MM.1S (cell line): ENCODE results near the gene TRPM2.

Experiments
- DNase-seq: peaks from one replicate; pipeline ENCODE4 v3.0.0-alpha.2; 2015
- H2AFZ ChIP-seq: fragments of 300-600 bp; sonication (generic); 2 replicates; pipeline ENCODE4 v1.6.0; 2016; ENCODE audit warnings: antibody characterized with exemption, low read length
- H3F3A ChIP-seq: fragments of 300-600 bp; sonication (generic); 2 replicates; pipeline ENCODE4 v1.6.1; 2016; ENCODE audit warnings: mild to moderate bottlenecking, antibody characterized with exemption, low read length, moderate library complexity, mixed read lengths; ENCODE audit not compliant: insufficient read depth
- H3K27ac ChIP-seq: fragments of 300-600 bp; sonication (generic); 2 replicates; pipeline ENCODE4 v1.5.1; 2016; ENCODE audit warnings: mild to moderate bottlenecking, low read length
- H3K27me3 ChIP-seq: fragments of 300-600 bp; sonication (generic); replicated peaks from 2 replicates; pipeline ENCODE4 v1.6.0; 2016; ENCODE audit warnings: low read length; ENCODE audit not compliant: insufficient read depth
- H3K36me3 ChIP-seq: fragments of 300-600 bp; sonication (generic); replicated peaks from 2 replicates; pipeline ENCODE4 v1.6.1; 2016; ENCODE audit warnings: mild to moderate bottlenecking, low read length, mixed read lengths; ENCODE audit not compliant: insufficient read depth
- H3K4me1 ChIP-seq: fragments of 300-600 bp; sonication (generic); 2 replicates; pipeline ENCODE4 v1.6.1; 2016; ENCODE audit warnings: low read length, mixed read lengths
- H3K4me2 ChIP-seq: fragments of 300-600 bp; sonication (generic); 2 replicates; pipeline ENCODE4 v1.6.0; 2016; ENCODE audit warnings: low read depth, low read length
- H3K4me3 ChIP-seq: fragments of 300-600 bp; sonication (generic); 2 replicates; pipeline ENCODE4 v1.5.1; 2016; ENCODE audit warnings: low read length, mixed read lengths
- H3K79me2 ChIP-seq: fragments of 300-600 bp; sonication (generic); 2 replicates; pipeline ENCODE4 v1.6.1; 2016; ENCODE audit warnings: mixed run types, low read length, mixed read lengths
- H3K9ac ChIP-seq: fragments of 300-600 bp; sonication (generic); 2 replicates; pipeline ENCODE4 v1.6.1; 2016; ENCODE audit warnings: low read length, mixed read lengths
- H3K9me2 ChIP-seq: fragments of 300-600 bp; sonication (generic); replicated peaks from 2 replicates; pipeline ENCODE4 v1.6.1; 2016; ENCODE audit warnings: mild to moderate bottlenecking, low read length, mixed read lengths; ENCODE audit not compliant: insufficient read depth
- H3K9me3 ChIP-seq: fragments of 300-600 bp; sonication (generic); replicated peaks from 2 replicates; pipeline ENCODE4 v1.6.1; 2016; ENCODE audit warnings: mild to moderate bottlenecking, low read length, mixed read lengths; ENCODE audit not compliant: insufficient read depth
- H4K20me1 ChIP-seq: fragments of 300-600 bp; sonication (generic); 2 replicates; pipeline ENCODE4 v1.6.1; 2016; ENCODE audit warnings: mild to moderate bottlenecking, low read length, moderate library complexity, mixed read lengths; ENCODE audit not compliant: insufficient read depth
- CTCF ChIP-seq: fragments of 300-600 bp; sonication (generic); IDR thresholded peaks from 2 replicates; pipeline ENCODE4 v1.5.1; 2016; ENCODE audit warnings: antibody characterized with exemption, low read length, mixed read lengths
- EZH2 ChIP-seq: fragments of 300-600 bp; sonication (generic); optimal IDR thresholded peaks from 2 replicates; pipeline ENCODE3; 2017; ENCODE audit warnings: low read depth, mild to moderate bottlenecking, antibody characterized with exemption, low read length, mixed read lengths
- EZH2phosphoT487 ChIP-seq: fragments of 300-600 bp; sonication (generic); IDR thresholded peaks from 2 replicates; pipeline ENCODE4 v1.6.1; 2018; ENCODE audit warnings: antibody characterized with exemption, low read length

The TRPM2 gene

GRCh38 chr21:44324106-44324853 lies 29.1 kb upstream of the TRPM2 start:
- H4K20me1 ChIP-seq, result 0 out of 2 replicates have a peak, but pooled peaks cover 2% of the 10 kb centered on the region
- H3K36me3 ChIP-seq, result no peaks in the 10 kb centered on the region; the same call in 1 of the 2 replicates
- no peak overlapping the region for H3K27ac ChIP-seq
- no peak for TF ChIP-seq EZH2phosphoT487
- no peak for TF ChIP-seq CTCF
- no peak for TF ChIP-seq EZH2
- H3K9me3 ChIP-seq, result no peaks in the 10 kb centered on the region
- no peak for DNase-seq
- no peaks in the 10 kb centered on the region for H3K79me2 ChIP-seq
- no peak overlapping the region for H3K4me3 ChIP-seq
- H3K9ac ChIP-seq, result no peak overlapping the region
- H3K9me2 ChIP-seq, result no peaks in the 10 kb centered on the region
- no peak overlapping the region for H2AFZ ChIP-seq
- H3F3A ChIP-seq, result no peaks in the 10 kb centered on the region
- H3K27me3 ChIP-seq, result no peaks in the 10 kb centered on the region
- H3K4me2 ChIP-seq, result no peak overlapping the region
- no peaks in the 10 kb centered on the region for H3K4me1 ChIP-seq

GRCh38 chr21:44324854-44325107 lies 28.6 kb upstream of the TRPM2 start:
- H3K27me3 ChIP-seq, result no peaks in the 10 kb centered on the region
- no peak overlapping the region for H3K4me2 ChIP-seq
- no peak for TF ChIP-seq EZH2phosphoT487
- no peak for TF ChIP-seq CTCF
- no peak for TF ChIP-seq EZH2
- H3K4me1 ChIP-seq, result no peaks in the 10 kb centered on the region
- H3K4me3 ChIP-seq, result no peak overlapping the region
- no peak overlapping the region for H3K9ac ChIP-seq
- H2AFZ ChIP-seq, result no peak overlapping the region
- no peaks in the 10 kb centered on the region; the same call in 1 of the 2 replicates for H3K36me3 ChIP-seq
- H3K9me3 ChIP-seq, result no peaks in the 10 kb centered on the region
- DNase-seq, result no peak
- no peaks in the 10 kb centered on the region for H3K9me2 ChIP-seq
- no peaks in the 10 kb centered on the region for H3K79me2 ChIP-seq
- no peaks in the 10 kb centered on the region for H3F3A ChIP-seq
- H4K20me1 ChIP-seq, result 0 out of 2 replicates have a peak, but pooled peaks cover 7% of the 10 kb centered on the region
- no peak overlapping the region for H3K27ac ChIP-seq

GRCh38 chr21:44325386-44326271 lies 27.8 kb upstream of the TRPM2 start:
- DNase-seq, result no peak
- Histone ChIP-seq H3K9ac (no peak overlapping the region), H3K27me3 (no peaks in the 10 kb centered on the region), H3K9me3 (no peaks in the 10 kb centered on the region), H4K20me1 (0 out of 2 replicates have a peak, but pooled peaks cover 7% of the 10 kb centered on the region), H2AFZ (no peak overlapping the region), H3F3A (no peaks in the 10 kb centered on the region), H3K27ac (no peak overlapping the region), H3K4me3 (no peak overlapping the region), H3K9me2 (no peaks in the 10 kb centered on the region), H3K4me2 (no peak overlapping the region), H3K36me3 (no peaks in the 10 kb centered on the region; the same call in 1 of the 2 replicates), H3K79me2 (no peaks in the 10 kb centered on the region), H3K4me1 (no peaks in the 10 kb centered on the region)
- no peak for TF ChIP-seq EZH2phosphoT487
- no peak for TF ChIP-seq CTCF
- no peak for TF ChIP-seq EZH2
